ENCODE results near the gene CCDC154. TPM values are rescaled to one million over a fixed set of nuclear protein-coding genes. Genes with fewer than 3 reads are reported as not detected.

The CCDC154 gene
- polyA plus RNA-seq, 1 donor (not counting 4 experiments of a cell fraction or from before 2014, with no cell fraction given) = 0.46 TPM

- dilution Hi-C loops (cut with MboI; ENCODE audit: extremely low pct_ligation_motif_present, low sequenced_read_pairs) = no loop called here
- FAIRE-seq (no peak), DNase-seq (ENCODE audit: low read depth, low spot score) (peak; percentile 30)
- Histone ChIP-seq H3K36me3 (ENCODE audit: control insufficient read depth in 2 of 2, extremely low read depth in 1 of 2, insufficient read depth in 2 of 2, low read length in 2 of 2) (no peaks in the 10 kb centered on the region), H3K27ac (ENCODE audit: control insufficient read depth, insufficient read depth, low read length) (peak within 1 kb of the TSS; percentile 77), H3K9ac (ENCODE audit: control insufficient read depth, extremely low read depth, insufficient read depth, low read length) (peak within 1 kb of the TSS; percentile 89), H2AFZ (ENCODE audit: control insufficient read depth, low read length) (peak within 1 kb of the TSS; percentile 65), H3K4me3 (ENCODE audit: control insufficient read depth in 2 of 3, extremely low read depth in 1 of 3, insufficient read depth in 2 of 3, low read depth in 1 of 3, low read length in 3 of 3) (peak within 1 kb of the TSS; percentile 67 to 84 (median 76)), H3K27me3 (ENCODE audit: control insufficient read depth, extremely low read depth, insufficient read depth, low read length) (no peaks in the 10 kb centered on the region), H3K9me3 (ENCODE audit: control insufficient read depth, low read depth, low read length) (no peaks in the 10 kb centered on the region), H3K4me1 (ENCODE audit: control insufficient read depth, extremely low read depth, insufficient read depth, low read length) (peaks cover 14% of the 10 kb centered on the region), H3K79me2 (ENCODE audit: control insufficient read depth, insufficient read depth, low read length) (peaks cover 33% of the 10 kb centered on the region), H4K20me1 (ENCODE audit: control insufficient read depth, extremely low read depth, insufficient read depth, low read length) (no peaks in the 10 kb centered on the region), H3K9me1 (ENCODE audit: control insufficient read depth, extremely low read depth, insufficient read depth, low read length) (no peaks in the 10 kb centered on the region), H3K4me2 (ENCODE audit: control insufficient read depth, extremely low read depth, insufficient read depth, low read depth, low read length) (peak within 1 kb of the TSS; percentile 97)
- TF ChIP-seq CTCF (optimal IDR thresholded peaks at IDR 0.05 in 1 of 3, IDR thresholded peaks at IDR 0.05 in 1 of 3, conservative IDR thresholded peaks at IDR 0.05 in 1 of 3; ENCODE audit: extremely low read depth in 1 of 3, insufficient read depth in 2 of 3, low read length in 3 of 3) (no peak), EZH2 (IDR thresholded peaks at IDR 0.05; ENCODE audit: low read length) (no peak)
These were observed 30.6 kb upstream of the CCDC154 start, which contains the start of gene CLCN7 for GRCh38 chr16:1474796-1475551. TSS of gene CLCN7 (minus strand) at chr16:1475028. CDS start at chr16:1474974, 54 bp downstream.

- dilution Hi-C loops (cut with MboI; ENCODE audit: extremely low pct_ligation_motif_present, low sequenced_read_pairs) = no loop called here
- Histone ChIP-seq H3K4me1 (ENCODE audit: control insufficient read depth, extremely low read depth, insufficient read depth, low read length) (peaks cover 14% of the 10 kb centered on the region), H3K9me1 (ENCODE audit: control insufficient read depth, extremely low read depth, insufficient read depth, low read length) (no peaks in the 10 kb centered on the region), H2AFZ (ENCODE audit: control insufficient read depth, low read length) (peak overlapping the region; percentile 33), H4K20me1 (ENCODE audit: control insufficient read depth, extremely low read depth, insufficient read depth, low read length) (no peaks in the 10 kb centered on the region), H3K27me3 (ENCODE audit: control insufficient read depth, extremely low read depth, insufficient read depth, low read length) (no peaks in the 10 kb centered on the region), H3K4me3 (ENCODE audit: control insufficient read depth in 2 of 3, extremely low read depth in 1 of 3, insufficient read depth in 2 of 3, low read depth in 1 of 3, low read length in 3 of 3) (peak overlapping the region; percentile 67 to 84 (median 76)), H3K27ac (ENCODE audit: control insufficient read depth, insufficient read depth, low read length) (peak overlapping the region; percentile 77), H3K9me3 (ENCODE audit: control insufficient read depth, low read depth, low read length) (no peaks in the 10 kb centered on the region), H3K9ac (ENCODE audit: control insufficient read depth, extremely low read depth, insufficient read depth, low read length) (peak overlapping the region; percentile 89), H3K79me2 (ENCODE audit: control insufficient read depth, insufficient read depth, low read length) (peaks cover 38% of the 10 kb centered on the region), H3K36me3 (ENCODE audit: control insufficient read depth in 2 of 2, extremely low read depth in 1 of 2, insufficient read depth in 2 of 2, low read length in 2 of 2) (no peaks in the 10 kb centered on the region), H3K4me2 (ENCODE audit: control insufficient read depth, extremely low read depth, insufficient read depth, low read depth, low read length) (peak overlapping the region; percentile 97)
- TF ChIP-seq EZH2 (IDR thresholded peaks at IDR 0.05; ENCODE audit: low read length) = no peak
- TF ChIP-seq CTCF (optimal IDR thresholded peaks at IDR 0.05 in 1 of 3, IDR thresholded peaks at IDR 0.05 in 1 of 3, conservative IDR thresholded peaks at IDR 0.05 in 1 of 3; ENCODE audit: extremely low read depth in 1 of 3, insufficient read depth in 2 of 3, low read length in 3 of 3) = no peak
- DNase-seq (ENCODE audit: low read depth, low spot score) (no peak), FAIRE-seq (no peak)
These were observed 29.9 kb upstream of the CCDC154 start for GRCh38 chr16:1474082-1474795.
